UCSD-AML1 (cell line): ENCODE data around the gene LPCAT3.

ENCODE experiments used
- DNase-seq: peaks from one replicate; lab custom pipeline; 2025; ENCODE audit not compliant: unreplicated experiment; lab: John Stamatoyannopoulos, UW

Gene LPCAT3

DNA sequence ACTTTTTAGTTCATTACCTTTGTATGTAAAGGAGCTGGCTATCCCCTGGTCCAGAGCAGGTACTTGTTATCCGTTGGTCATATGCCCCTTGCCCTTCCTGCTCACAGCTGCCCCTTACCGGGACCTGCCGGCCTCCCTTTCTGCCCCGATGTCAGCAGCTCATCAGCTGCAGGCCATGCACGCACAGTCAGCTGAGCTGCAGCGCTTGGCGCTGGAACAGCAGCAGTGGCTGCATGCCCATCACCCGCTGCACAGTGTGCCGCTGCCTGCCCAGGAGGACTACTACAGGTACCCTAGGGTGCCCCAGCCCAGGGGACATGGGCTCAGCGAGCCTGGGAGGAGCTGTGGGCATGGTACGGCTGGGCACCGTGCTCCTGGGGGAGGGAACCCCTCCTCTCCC lies 77.0 kb downstream of the LPCAT3 start:
- no peak for DNase-seq

GRCh38 chr12:6939191-6939540 lies 79.1 kb downstream of the LPCAT3 start:
- DNase-seq: no peak

DNA sequence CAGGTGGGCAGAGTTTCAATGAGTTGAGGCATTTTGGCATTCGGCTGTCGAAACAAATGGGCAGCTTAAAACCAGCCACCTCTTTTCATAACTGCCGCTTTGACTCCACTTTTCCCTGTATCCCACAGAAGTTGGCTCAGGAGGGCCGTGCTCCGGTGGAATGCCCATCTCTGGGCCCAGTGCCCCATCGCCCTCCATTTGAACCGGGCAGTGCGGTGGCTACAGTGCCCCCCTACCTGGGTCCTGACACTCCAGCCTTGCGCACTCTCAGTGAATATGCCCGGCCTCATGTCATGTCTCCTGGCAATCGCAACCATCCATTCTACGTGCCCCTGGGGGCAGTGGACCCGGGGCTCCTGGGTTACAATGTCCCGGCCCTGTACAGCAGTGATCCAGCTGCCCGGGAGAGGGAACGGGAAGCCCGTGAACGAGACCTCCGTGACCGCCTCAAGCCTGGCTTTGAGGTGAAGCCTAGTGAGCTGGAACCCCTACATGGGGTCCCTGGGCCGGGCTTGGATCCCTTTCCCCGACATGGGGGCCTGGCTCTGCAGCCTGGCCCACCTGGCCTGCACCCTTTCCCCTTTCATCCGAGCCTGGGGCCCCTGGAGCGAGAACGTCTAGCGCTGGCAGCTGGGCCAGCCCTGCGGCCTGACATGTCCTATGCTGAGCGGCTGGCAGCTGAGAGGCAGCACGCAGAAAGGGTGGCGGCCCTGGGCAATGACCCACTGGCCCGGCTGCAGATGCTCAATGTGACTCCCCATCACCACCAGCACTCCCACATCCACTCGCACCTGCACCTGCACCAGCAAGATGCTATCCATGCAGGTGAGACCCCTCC lies 79.7 kb downstream of the LPCAT3 start:
- DNase-seq: no peak

- DNase-seq: peak; percentile 93
Observed at GRCh38 chr12:6937481-6938352, 80.6 kb downstream of the LPCAT3 start.

- DNase-seq: no peak
Observed at GRCh38 chr12:6936636-6937480, 81.4 kb downstream of the LPCAT3 start.

- no peak for DNase-seq
Observed at GRCh38 chr12:6936194-6936635, 82.1 kb downstream of the LPCAT3 start.

GRCh38 chr12:6935371-6936193 lies 82.7 kb downstream of the LPCAT3 start:
- no peak for DNase-seq

GRCh38 chr12:6934110-6934509 lies 84.2 kb downstream of the LPCAT3 start:
- no peak for DNase-seq

- DNase-seq: no peak
Observed at GRCh38 chr12:6932766-6933165, 85.5 kb downstream of the LPCAT3 start.

GRCh38 chr12:6929466-6930452 lies 88.5 kb downstream of the LPCAT3 start:
- no peak for DNase-seq

GRCh38 chr12:6928703-6929407 lies 89.4 kb downstream of the LPCAT3 start:
- no peak for DNase-seq

GRCh38 chr12:6928022-6928702 lies 90.1 kb downstream of the LPCAT3 start:
- no peak for DNase-seq

- peak; percentile 69 for DNase-seq
Observed at GRCh38 chr12:6927379-6928021, 90.8 kb downstream of the LPCAT3 start, which contains the start of gene ATN1. Gene ATN1 (plus strand): TSS chr12:6927959. CDS start chr12:6934002, 6,043 bp downstream.
